Central memory CD8-positive, alpha-beta T cell (primary cell): Measurements from ENCODE around the gene COX4I1.
A peak's percentile ranks its signal among the peaks of the same experiment; 100 is the strongest.
"Not testable (repeated sequence)": the region's sequence is repeated elsewhere in the genome, so short reads cannot be mapped to it uniquely, and the experiment has no call there.

Experiments
- ATAC-seq: fragments of 150-1000 bp; cut with Tn5 transposase; replicated peaks from 2 replicates; pipeline ENCODE4 v1.10.0; 2022; ENCODE audit warnings: mild to moderate bottlenecking, moderate FRiP score, moderate number of reproducible peaks; ENCODE audit not compliant: poor library complexity, severe bottlenecking; ENCODE audit errors: extremely low read depth
- DNase-seq, 2 donors: peaks; one replicate each; pipeline ENCODE4 v3.0.0; 2021; ENCODE audit warnings: low spot score in 2 of 2
- H3K27ac Mint-ChIP-seq: one replicate; pipeline ENCODE4 v1.8.0; 2022; ENCODE audit warnings: low read depth, mild to moderate bottlenecking, moderate library complexity, mixed read lengths
- H3K27me3 Mint-ChIP-seq: one replicate; pipeline ENCODE4 v1.8.0; 2022; ENCODE audit warnings: mixed read lengths
- H3K36me3 Mint-ChIP-seq: one replicate; pipeline ENCODE4 v1.8.0; 2022; ENCODE audit warnings: mild to moderate bottlenecking, moderate library complexity, mixed read lengths; ENCODE audit not compliant: insufficient read depth
- H3K4me1 Mint-ChIP-seq: one replicate; pipeline ENCODE4 v1.8.0; 2022; ENCODE audit warnings: mixed read lengths
- H3K4me3 Mint-ChIP-seq: one replicate; pipeline ENCODE4 v1.8.0; 2022; ENCODE audit warnings: mild to moderate bottlenecking, moderate library complexity, mixed read lengths
- H3K9me3 Mint-ChIP-seq: one replicate; pipeline ENCODE4 v1.8.0; 2022; ENCODE audit warnings: mixed read lengths

COX4I1 gene

GRCh38 chr16:85794696-85795095, 4.8 kb upstream of the COX4I1 start:
- Mint-ChIP-seq H3K27ac (no peak overlapping the region), H3K4me1 (peaks cover 33% of the 10 kb centered on the region), H3K36me3 (peaks cover 15% of the 10 kb centered on the region), H3K4me3 (no peak overlapping the region), H3K9me3 (no peaks in the 10 kb centered on the region), H3K27me3 (no peaks in the 10 kb centered on the region)
- no peak for DNase-seq
- no peak for ATAC-seq

- H3K27me3 Mint-ChIP-seq, result no peaks in the 10 kb centered on the region
- H3K9me3 Mint-ChIP-seq, result no peaks in the 10 kb centered on the region
- H3K27ac Mint-ChIP-seq, result peak overlapping the region; percentile 12
- H3K36me3 Mint-ChIP-seq, result peaks cover 23% of the 10 kb centered on the region
- ATAC-seq, result no peak
- DNase-seq, result no peak
- H3K4me1 Mint-ChIP-seq, result peaks cover 46% of the 10 kb centered on the region
- no peak overlapping the region for H3K4me3 Mint-ChIP-seq
These were observed 3.3 kb upstream of the COX4I1 start for GRCh38 chr16:85796152-85796551.

- Mint-ChIP-seq H3K9me3 (no peaks in the 10 kb centered on the region), H3K4me3 (no peak overlapping the region), H3K36me3 (peaks cover 23% of the 10 kb centered on the region), H3K4me1 (peaks cover 46% of the 10 kb centered on the region), H3K27me3 (no peaks in the 10 kb centered on the region), H3K27ac (peak overlapping the region; percentile 12)
- ATAC-seq, result no peak
- no peak for DNase-seq
These were observed 2.9 kb upstream of the COX4I1 start for GRCh38 chr16:85796599-85796998.

- no peak for DNase-seq
- Mint-ChIP-seq H3K36me3 (peaks cover 29% of the 10 kb centered on the region), H3K4me3 (peak overlapping the region; percentile 87), H3K27me3 (no peaks in the 10 kb centered on the region), H3K27ac (peak overlapping the region; percentile 95), H3K4me1 (peaks cover 42% of the 10 kb centered on the region), H3K9me3 (no peaks in the 10 kb centered on the region)
- ATAC-seq, result no peak
These were observed 1.2 kb upstream of the COX4I1 start for GRCh38 chr16:85798283-85798776.

- Mint-ChIP-seq H3K4me1 (peaks cover 47% of the 10 kb centered on the region), H3K9me3 (no peaks in the 10 kb centered on the region)
- peak; percentile 15 for ATAC-seq
These were observed 496 bp upstream of the COX4I1 start for GRCh38 chr16:85798901-85799496.

GRCh38 chr16:85800321-85800669, 800 bp downstream of the COX4I1 start:
- Mint-ChIP-seq H3K27ac (peak overlapping the region; percentile 95), H3K4me1 (peaks cover 48% of the 10 kb centered on the region), H3K9me3 (no peaks in the 10 kb centered on the region), H3K36me3 (peaks cover 43% of the 10 kb centered on the region), H3K4me3 (peak overlapping the region; percentile 87), H3K27me3 (no peaks in the 10 kb centered on the region)
- DNase-seq (no peak), ATAC-seq (peak; percentile 50)

More at GRCh38 chr16:85798901-85799496, 496 bp upstream of the COX4I1 start:
- H3K27me3 Mint-ChIP-seq, result no peaks in the 10 kb centered on the region
- H3K27ac Mint-ChIP-seq, result peak overlapping the region; percentile 95
- peak; percentile 14 to 28 for DNase-seq
- peaks cover 33% of the 10 kb centered on the region for H3K36me3 Mint-ChIP-seq
- H3K4me3 Mint-ChIP-seq, result peak overlapping the region; percentile 87

- no peak for ATAC-seq
- peaks cover 36% of the 10 kb centered on the region for H3K4me1 Mint-ChIP-seq
- DNase-seq, result no peak
- no peak overlapping the region for H3K27ac Mint-ChIP-seq
- H3K27me3 Mint-ChIP-seq, result no peaks in the 10 kb centered on the region
- H3K9me3 Mint-ChIP-seq, result no peaks in the 10 kb centered on the region
- H3K4me3 Mint-ChIP-seq, result no peak overlapping the region
- peaks cover 52% of the 10 kb centered on the region for H3K36me3 Mint-ChIP-seq
These were observed 4.1 kb downstream of the COX4I1 start for GRCh38 chr16:85803570-85803969.

GRCh38 chr16:85805442-85806045, 6.0 kb downstream of the COX4I1 start:
- Mint-ChIP-seq H3K27ac (no peak overlapping the region), H3K4me1 (peaks cover 29% of the 10 kb centered on the region), H3K27me3 (no peaks in the 10 kb centered on the region), H3K9me3 (no peaks in the 10 kb centered on the region), H3K36me3 (peaks cover 43% of the 10 kb centered on the region), H3K4me3 (no peak overlapping the region)
- ATAC-seq (no peak), DNase-seq (no peak)

- DNase-seq (no peak), ATAC-seq (no peak)
- Mint-ChIP-seq H3K9me3 (no peaks in the 10 kb centered on the region), H3K4me3 (no peak overlapping the region), H3K27me3 (peaks cover 5% of the 10 kb centered on the region), H3K4me1 (peaks cover 19% of the 10 kb centered on the region), H3K36me3 (peaks cover 41% of the 10 kb centered on the region), H3K27ac (no peak overlapping the region)
These were observed 7.0 kb downstream of the COX4I1 start for GRCh38 chr16:85806539-85806938.

GRCh38 chr16:85807340-85807739, 7.8 kb downstream of the COX4I1 start:
- not testable (repeated sequence) for H3K27ac Mint-ChIP-seq, ATAC-seq, H3K4me3 Mint-ChIP-seq, H3K9me3 Mint-ChIP-seq, DNase-seq
- peaks cover 37% of the 10 kb centered on the region for H3K36me3 Mint-ChIP-seq
- peaks cover 11% of the 10 kb centered on the region for H3K4me1 Mint-ChIP-seq
- H3K27me3 Mint-ChIP-seq, result peaks cover 13% of the 10 kb centered on the region

GRCh38 chr16:85808104-85808503, 8.6 kb downstream of the COX4I1 start:
- ATAC-seq, H3K27ac Mint-ChIP-seq, DNase-seq, H3K4me1 Mint-ChIP-seq, H3K4me3 Mint-ChIP-seq, H3K9me3 Mint-ChIP-seq: not testable (repeated sequence)
- Mint-ChIP-seq H3K27me3 (peaks cover 19% of the 10 kb centered on the region), H3K36me3 (peaks cover 32% of the 10 kb centered on the region)

GRCh38 chr16:85808926-85809325, 9.4 kb downstream of the COX4I1 start:
- Mint-ChIP-seq H3K9me3 (no peaks in the 10 kb centered on the region), H3K27me3 (peaks cover 19% of the 10 kb centered on the region), H3K4me1 (peaks cover 2% of the 10 kb centered on the region), H3K4me3 (no peak overlapping the region), H3K36me3 (peaks cover 24% of the 10 kb centered on the region), H3K27ac (no peak overlapping the region)
- ATAC-seq (no peak), DNase-seq (no peak)

GRCh38 chr16:85809645-85810044, 10.2 kb downstream of the COX4I1 start:
- H3K9me3 Mint-ChIP-seq, result no peaks in the 10 kb centered on the region
- peaks cover 19% of the 10 kb centered on the region for H3K27me3 Mint-ChIP-seq
- DNase-seq, result no peak
- no peak overlapping the region for H3K27ac Mint-ChIP-seq
- H3K4me1 Mint-ChIP-seq, result no peaks in the 10 kb centered on the region
- no peak for ATAC-seq
- H3K4me3 Mint-ChIP-seq, result no peak overlapping the region
- H3K36me3 Mint-ChIP-seq, result peaks cover 20% of the 10 kb centered on the region
